Fibroblast of mammary gland (primary cell): ENCODE data around the gene BAIAP3.

Source experiments
- DNase-seq: peaks from one replicate; pipeline ENCODE4 v3.0.0-alpha.2; 2010; ENCODE audit warnings: low read depth
- H3K4me3 ChIP-seq: 2 replicates; pipeline ENCODE4 v1.5.1; 2011; ENCODE audit warnings: low read depth, mild to moderate bottlenecking, low read length, moderate library complexity; ENCODE audit not compliant: control insufficient read depth
- TF ChIP-seq, protein P1 (sequence below): conservative IDR thresholded peaks from 2 replicates; pipeline ENCODE4 v1.5.1; 2011; ENCODE audit warnings: low read depth, low read length, inconsistent platforms; ENCODE audit not compliant: control insufficient read depth, insufficient read depth

BAIAP3 gene

DNA sequence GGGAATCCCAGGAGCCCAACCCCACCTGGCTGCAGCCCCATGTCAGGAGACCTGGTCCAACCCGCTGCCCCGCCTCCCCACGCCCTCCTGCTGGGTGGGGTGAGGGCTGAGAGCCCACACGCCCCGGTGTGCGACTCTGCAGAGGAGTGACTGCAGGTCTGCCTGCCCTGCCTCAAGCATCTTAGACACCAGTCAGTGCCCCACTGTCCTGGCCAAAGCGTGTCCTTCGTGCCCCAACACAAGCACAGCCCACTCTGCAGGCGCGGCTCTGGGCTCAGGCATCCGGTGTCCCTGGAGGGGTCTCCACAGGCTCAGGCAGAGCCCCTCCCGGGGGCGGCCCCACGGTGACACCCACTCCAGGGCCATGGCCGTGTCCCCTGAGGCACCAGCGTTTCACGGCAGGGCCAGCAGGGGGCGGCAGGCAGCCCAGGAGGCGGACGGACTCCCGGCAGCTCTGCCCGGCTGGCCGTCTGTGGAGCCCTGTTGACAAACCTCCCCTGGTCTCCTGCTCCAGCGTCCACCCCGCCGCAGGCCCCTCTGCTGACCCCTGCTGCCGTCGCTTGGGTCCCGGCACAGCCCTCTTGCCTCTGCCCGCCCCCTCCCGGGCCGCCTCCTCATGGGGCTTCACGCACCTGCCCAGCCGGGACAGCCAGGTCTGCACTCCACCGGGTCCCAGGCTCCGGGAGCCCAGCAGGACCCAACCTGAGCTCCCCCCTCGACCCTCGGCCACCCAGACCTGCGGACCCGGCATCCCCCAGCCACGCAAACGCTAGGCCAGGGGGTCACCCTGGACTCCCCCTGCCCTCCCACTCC, 32.6 kb upstream of the BAIAP3 start:
- H3K4me3 ChIP-seq, result no peak overlapping the region
- peak; percentile 30 for DNase-seq
- TF ChIP-seq, protein P1, sequence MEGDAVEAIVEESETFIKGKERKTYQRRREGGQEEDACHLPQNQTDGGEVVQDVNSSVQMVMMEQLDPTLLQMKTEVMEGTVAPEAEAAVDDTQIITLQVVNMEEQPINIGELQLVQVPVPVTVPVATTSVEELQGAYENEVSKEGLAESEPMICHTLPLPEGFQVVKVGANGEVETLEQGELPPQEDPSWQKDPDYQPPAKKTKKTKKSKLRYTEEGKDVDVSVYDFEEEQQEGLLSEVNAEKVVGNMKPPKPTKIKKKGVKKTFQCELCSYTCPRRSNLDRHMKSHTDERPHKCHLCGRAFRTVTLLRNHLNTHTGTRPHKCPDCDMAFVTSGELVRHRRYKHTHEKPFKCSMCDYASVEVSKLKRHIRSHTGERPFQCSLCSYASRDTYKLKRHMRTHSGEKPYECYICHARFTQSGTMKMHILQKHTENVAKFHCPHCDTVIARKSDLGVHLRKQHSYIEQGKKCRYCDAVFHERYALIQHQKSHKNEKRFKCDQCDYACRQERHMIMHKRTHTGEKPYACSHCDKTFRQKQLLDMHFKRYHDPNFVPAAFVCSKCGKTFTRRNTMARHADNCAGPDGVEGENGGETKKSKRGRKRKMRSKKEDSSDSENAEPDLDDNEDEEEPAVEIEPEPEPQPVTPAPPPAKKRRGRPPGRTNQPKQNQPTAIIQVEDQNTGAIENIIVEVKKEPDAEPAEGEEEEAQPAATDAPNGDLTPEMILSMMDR, result peak; percentile 65

DNA sequence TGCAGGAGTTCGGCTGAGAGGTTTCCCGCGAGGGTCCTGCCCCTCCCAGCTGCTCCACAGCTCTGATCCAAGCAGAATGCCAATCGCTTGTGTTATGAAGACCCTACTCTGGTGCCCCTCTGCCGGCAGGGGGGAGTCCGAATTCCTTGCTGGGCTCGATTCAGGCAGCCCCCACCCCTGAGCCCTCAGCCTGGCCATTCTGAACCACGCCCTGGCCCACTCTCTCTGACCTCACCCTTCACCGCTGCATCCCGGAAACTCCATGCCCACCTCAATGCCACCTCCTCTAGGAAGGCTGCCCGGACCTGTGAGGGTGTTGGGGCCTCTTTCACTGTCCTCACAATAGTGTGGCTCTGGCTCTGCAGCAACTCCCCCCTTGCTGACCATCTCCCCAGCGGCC, 31.9 kb upstream of the BAIAP3 start:
- DNase-seq, result no peak
- TF ChIP-seq, protein P1, result no peak
- no peak overlapping the region for H3K4me3 ChIP-seq

DNA sequence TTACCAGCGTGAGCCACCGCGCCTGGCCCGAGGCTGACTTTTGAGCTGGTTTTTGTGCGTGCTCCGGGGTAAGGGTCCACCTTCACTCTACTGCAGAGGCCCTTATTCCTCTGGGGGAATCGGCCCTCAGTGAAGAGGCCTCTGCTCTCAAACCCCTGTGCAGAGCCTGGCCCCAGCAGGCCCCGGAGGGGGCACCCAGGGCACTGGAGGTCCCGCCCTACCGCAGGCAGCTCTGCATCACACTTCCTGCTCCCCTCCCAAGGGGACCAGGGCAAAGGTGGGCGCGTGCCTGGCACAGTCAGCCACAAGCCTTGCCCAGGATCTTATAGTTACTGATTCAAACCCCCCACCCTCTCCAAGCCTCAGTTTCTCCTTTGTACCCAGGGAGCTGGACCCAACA, 27.6 kb upstream of the BAIAP3 start:
- no peak overlapping the region for H3K4me3 ChIP-seq
- DNase-seq, result no peak

DNA sequence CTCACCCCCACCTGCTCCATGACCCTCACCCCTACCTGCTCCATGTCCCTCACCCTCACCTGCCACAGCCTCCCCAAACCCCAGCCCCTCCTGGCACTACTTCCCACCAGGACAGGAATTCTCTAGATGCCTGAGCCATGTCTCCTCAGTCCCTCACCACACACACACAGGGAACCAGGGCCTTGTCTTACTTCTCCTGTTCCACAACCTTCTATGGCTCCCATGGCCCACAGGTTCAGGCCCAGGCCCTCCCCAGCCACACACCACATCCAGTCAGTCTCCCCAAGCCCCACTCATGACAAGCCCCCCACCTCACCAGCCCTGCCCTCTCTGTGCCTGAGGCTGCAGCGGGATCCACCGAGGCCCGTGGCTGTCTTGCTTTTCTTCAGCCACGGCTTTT, 27.1 kb upstream of the BAIAP3 start:
- DNase-seq, result no peak
- TF ChIP-seq, protein P1, result no peak
- H3K4me3 ChIP-seq, result no peak overlapping the region

More for the DNA sequence above, 27.6 kb upstream of the BAIAP3 start:
- TF ChIP-seq, protein P1, result no peak

DNA sequence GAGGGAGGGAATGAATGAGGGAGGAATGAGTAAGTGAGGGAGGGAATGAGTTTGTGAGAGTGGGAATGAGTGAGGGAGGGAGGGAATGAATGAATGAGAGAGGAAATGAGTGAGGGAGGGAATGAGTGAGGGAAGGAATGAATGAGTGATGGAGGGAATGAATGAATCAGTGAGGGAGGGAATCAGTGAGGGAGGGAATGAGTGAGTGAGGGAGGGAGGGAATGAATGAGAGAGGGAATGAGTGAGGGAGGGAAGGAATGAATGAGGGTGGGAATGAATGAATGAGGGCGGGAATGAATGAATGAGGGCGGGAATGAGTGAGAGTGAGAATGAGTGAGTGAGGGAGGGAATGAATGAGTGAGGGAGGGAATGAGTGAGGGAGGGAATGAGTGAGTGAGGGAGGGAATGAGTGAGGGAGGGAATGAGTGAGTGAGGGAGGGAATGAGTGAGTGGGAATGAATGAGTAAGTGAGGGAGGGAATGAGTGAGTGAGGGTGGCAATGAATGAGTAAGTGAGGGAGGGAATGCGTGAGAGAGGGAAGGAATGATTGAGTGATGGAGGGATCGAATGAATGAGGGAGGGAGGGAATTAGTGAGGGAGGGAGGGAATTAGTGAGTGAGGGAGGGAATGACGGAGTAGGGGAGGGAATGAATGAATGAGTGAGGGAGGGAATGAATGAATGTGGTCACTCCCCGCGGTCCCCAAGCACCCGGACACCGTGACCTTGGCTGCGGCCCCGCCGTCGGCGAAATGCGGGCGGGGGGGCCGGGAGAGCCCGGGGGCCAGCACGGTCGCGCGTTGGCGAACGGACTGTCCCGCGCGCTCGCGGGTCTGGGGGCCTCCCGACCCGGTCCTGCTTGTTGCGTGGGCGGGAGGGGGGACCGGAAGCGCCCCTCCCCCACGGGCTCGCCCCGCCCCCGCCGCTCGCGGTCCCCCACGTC, 25.1 kb upstream of the BAIAP3 start:
- TF ChIP-seq, protein P1, result no peak
- peak; percentile 60 for DNase-seq
- peak overlapping the region; percentile 38 for H3K4me3 ChIP-seq

DNA sequence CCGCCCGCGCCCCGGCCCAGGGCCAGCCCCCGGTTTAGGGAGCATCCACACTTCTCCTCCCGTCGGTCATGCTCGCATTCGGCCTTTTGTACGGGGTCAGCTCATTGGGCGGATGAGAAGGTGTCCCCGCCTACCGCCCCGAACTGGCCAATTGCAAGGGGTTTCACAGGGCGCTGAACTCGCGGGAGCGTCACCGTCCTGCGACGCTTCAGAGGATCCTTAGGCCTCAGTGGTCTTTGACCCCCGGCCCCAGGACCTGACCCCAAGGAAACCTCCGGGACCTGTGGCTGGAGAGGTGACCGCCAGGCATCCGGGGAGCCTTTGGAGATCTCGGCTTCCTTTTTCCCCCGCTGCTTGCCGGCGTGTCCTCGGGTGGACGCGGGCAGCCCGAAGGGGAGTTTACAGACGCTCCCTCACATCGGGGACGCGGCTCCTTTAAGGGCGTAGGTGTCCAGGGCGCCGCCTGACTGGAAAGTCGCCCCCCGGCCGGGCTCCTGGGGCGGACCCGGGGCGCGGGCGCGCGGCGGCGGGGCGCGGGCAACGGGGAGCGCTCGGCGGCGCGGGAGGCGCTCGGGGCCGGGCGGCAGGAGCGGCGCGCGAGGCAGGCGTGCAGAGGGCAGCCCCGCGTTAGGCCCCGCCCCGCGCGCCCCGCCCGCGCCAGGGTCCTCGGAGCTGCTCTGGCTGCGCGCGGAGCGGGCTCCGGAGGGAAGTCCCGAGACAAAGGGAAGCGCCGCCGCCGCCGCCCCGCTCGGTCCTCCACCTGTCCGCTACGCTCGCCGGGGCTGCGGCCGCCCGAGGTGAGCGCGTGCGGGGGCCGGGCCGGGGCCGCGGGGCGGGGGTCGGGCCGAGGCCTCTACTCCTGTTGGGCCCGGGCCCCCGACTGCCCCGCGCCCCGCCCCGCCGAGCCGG, 24.2 kb upstream of the BAIAP3 start, which contains the start of gene UBE2I:
UBE2I (plus strand) TSS at position 660 of the 909 bp plus-strand sequence. CDS start 4,395 bp downstream, outside the sequence.
- peak within 1 kb of the TSS; percentile 83 for H3K4me3 ChIP-seq
- TF ChIP-seq, protein P1, result no peak

More for the DNA sequence above, 24.2 kb upstream of the BAIAP3 start, which contains the start of gene UBE2I:
- peak; percentile 97 for DNase-seq
